ENCODE data around the gene BLTP1. TPM values are rescaled to one million over a fixed set of nuclear protein-coding genes. Genes with fewer than 3 reads are reported as not detected.

The BLTP1 gene
- total RNA-seq, 2 donors from 2014 or later: 43.0 to 52.5 TPM

- peaks cover 4% of the 10 kb centered on the region for H3K36me3 ChIP-seq (ENCODE audit: control insufficient read depth, insufficient read depth, low read length)
- H3K4me3 Mint-ChIP-seq: no peak overlapping the region
- no peak for TF ChIP-seq CTCF (conservative IDR thresholded peaks at IDR 0.05)
- peaks cover 5% of the 10 kb centered on the region for H3K36me3 Mint-ChIP-seq (ENCODE audit: low read depth)
- no peak overlapping the region for H3K27ac ChIP-seq (ENCODE audit: low read depth, low read length)
- H3K4me1 Mint-ChIP-seq: no peaks in the 10 kb centered on the region
- H3K9me3 ChIP-seq (ENCODE audit: control insufficient read depth, low read length): no peaks in the 10 kb centered on the region
- no peak overlapping the region for H3K27ac Mint-ChIP-seq
- DNase-seq: no peak
- H3K27me3 Mint-ChIP-seq (ENCODE audit: insufficient read depth): no peaks in the 10 kb centered on the region
- H3K9ac ChIP-seq (ENCODE audit: extremely low read depth, low read length, poor library complexity, severe bottlenecking): no peak overlapping the region
- no peak overlapping the region for H3K4me3 ChIP-seq (ENCODE audit: low read length)
- H3K9me3 Mint-ChIP-seq: no peaks in the 10 kb centered on the region
- H3K4me1 ChIP-seq (ENCODE audit: control insufficient read depth, insufficient read depth, low read length): no peaks in the 10 kb centered on the region
- H3K27me3 ChIP-seq (ENCODE audit: control insufficient read depth, insufficient read depth, low read length, poor library complexity, severe bottlenecking): no peaks in the 10 kb centered on the region
- no CpG with 5 or more reads among the region's 1 CpG for WGBS, 2 experiments (ENCODE audit: insufficient coverage in 1 of 2, insufficient read length in 1 of 2)
Measured at GRCh38 chr4:122170775-122171174, 18.6 kb downstream of the BLTP1 start.

GRCh38 chr4:122171323-122171722 is 19.2 kb downstream of the BLTP1 start:
- Mint-ChIP-seq H3K36me3 (ENCODE audit: low read depth) (peaks cover 5% of the 10 kb centered on the region), H3K4me3 (no peak overlapping the region), H3K9me3 (no peaks in the 10 kb centered on the region), H3K4me1 (no peaks in the 10 kb centered on the region), H3K27me3 (ENCODE audit: insufficient read depth) (no peaks in the 10 kb centered on the region), H3K27ac (no peak overlapping the region)
- H3K4me3 ChIP-seq (ENCODE audit: low read length): no peak overlapping the region
- H3K9ac ChIP-seq (ENCODE audit: extremely low read depth, low read length, poor library complexity, severe bottlenecking): no peak overlapping the region
- no peaks in the 10 kb centered on the region for H3K9me3 ChIP-seq (ENCODE audit: control insufficient read depth, low read length)
- no peak for DNase-seq
- H3K4me1 ChIP-seq (ENCODE audit: control insufficient read depth, insufficient read depth, low read length): no peaks in the 10 kb centered on the region
- no peak overlapping the region for H3K27ac ChIP-seq (ENCODE audit: low read depth, low read length)
- no peaks in the 10 kb centered on the region for H3K27me3 ChIP-seq (ENCODE audit: control insufficient read depth, insufficient read depth, low read length, poor library complexity, severe bottlenecking)
- peaks cover 6% of the 10 kb centered on the region for H3K36me3 ChIP-seq (ENCODE audit: control insufficient read depth, insufficient read depth, low read length)
- TF ChIP-seq CTCF (conservative IDR thresholded peaks at IDR 0.05): no peak

- TF ChIP-seq CTCF (conservative IDR thresholded peaks at IDR 0.05): no peak
- H3K4me1 ChIP-seq (ENCODE audit: control insufficient read depth, insufficient read depth, low read length): no peaks in the 10 kb centered on the region
- Mint-ChIP-seq H3K36me3 (ENCODE audit: low read depth) (peaks cover 13% of the 10 kb centered on the region), H3K9me3 (no peaks in the 10 kb centered on the region), H3K4me3 (no peak overlapping the region), H3K4me1 (no peaks in the 10 kb centered on the region), H3K27ac (no peak overlapping the region), H3K27me3 (ENCODE audit: insufficient read depth) (no peaks in the 10 kb centered on the region)
- peaks cover 15% of the 10 kb centered on the region for H3K36me3 ChIP-seq (ENCODE audit: control insufficient read depth, insufficient read depth, low read length)
- DNase-seq: no peak
- no peak overlapping the region for H3K9ac ChIP-seq (ENCODE audit: extremely low read depth, low read length, poor library complexity, severe bottlenecking)
- H3K27me3 ChIP-seq (ENCODE audit: control insufficient read depth, insufficient read depth, low read length, poor library complexity, severe bottlenecking): no peaks in the 10 kb centered on the region
- H3K9me3 ChIP-seq (ENCODE audit: control insufficient read depth, low read length): no peaks in the 10 kb centered on the region
- no peak overlapping the region for H3K27ac ChIP-seq (ENCODE audit: low read depth, low read length)
- H3K4me3 ChIP-seq (ENCODE audit: low read length): no peak overlapping the region
- 79% methylated on average over 1 of the region's 1 CpG; no CpG with 5 or more reads in 1 of the 2 experiments for WGBS, 2 experiments (ENCODE audit: insufficient coverage in 1 of 2, insufficient read length in 1 of 2)
Measured at GRCh38 chr4:122172266-122172665, 20.1 kb downstream of the BLTP1 start.
